LNCaP clone FGC (cell line): ENCODE results near the gene ADARB1.

Experiments
- DNase-seq: peaks from one replicate; pipeline ENCODE4 v3.0.0-alpha.2; 2011; ENCODE audit warnings: low read depth
- H3K4me3 ChIP-seq: 2 replicates; pipeline ENCODE4 v1.5.1; 2011; ENCODE audit warnings: mild to moderate bottlenecking, low read depth, low read length, control low read depth
- CTCF ChIP-seq: IDR thresholded peaks from 2 replicates; pipeline ENCODE4 v1.5.1; 2012; ENCODE audit warnings: mild to moderate bottlenecking; ENCODE audit not compliant: control insufficient read depth, insufficient read depth; ENCODE audit errors: extremely low read depth

ADARB1 gene

GRCh38 chr21:45072738-45073300 is 1.6 kb upstream of the ADARB1 start:
- peak overlapping the region; percentile 55 for H3K4me3 ChIP-seq
- no peak for TF ChIP-seq CTCF
- no peak for DNase-seq

DNA sequence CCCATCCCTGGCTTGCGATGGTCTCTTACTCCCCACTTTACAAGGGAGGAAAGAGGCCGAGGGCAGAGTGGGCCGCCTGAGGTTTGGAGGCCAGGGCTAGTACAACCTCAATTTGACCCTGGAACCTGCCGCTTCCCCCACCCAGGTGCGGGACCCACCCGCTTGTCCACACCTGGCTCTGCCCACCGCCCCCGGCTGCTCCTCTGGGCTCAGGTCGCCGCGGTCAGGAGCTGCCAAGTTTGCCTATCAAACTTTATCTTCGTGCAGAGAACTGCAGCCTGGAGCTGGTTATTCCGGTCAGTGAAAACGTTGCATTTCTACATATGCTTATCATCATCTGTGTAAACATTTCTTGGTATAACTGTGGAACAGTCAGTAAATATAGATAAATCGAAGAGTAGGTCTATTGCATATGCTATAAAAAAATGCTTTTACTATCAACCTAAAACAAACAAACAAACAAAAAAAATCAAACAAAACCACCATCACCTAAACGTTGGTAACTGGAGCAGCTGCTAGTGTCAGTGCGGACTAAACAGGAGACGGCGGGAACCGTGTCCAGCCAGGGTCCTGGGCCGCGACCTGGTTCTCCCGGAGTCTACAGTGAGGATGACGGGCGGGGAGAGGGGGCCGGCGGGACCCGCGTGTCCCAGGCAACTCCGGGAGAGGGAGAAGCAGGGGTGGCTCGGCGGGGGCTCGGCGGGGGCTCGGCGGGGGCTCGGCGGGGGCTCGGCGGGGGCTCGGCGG is 906 bp upstream of the ADARB1 start:
- H3K4me3 ChIP-seq, result peak overlapping the region; percentile 55
- peak; percentile 86 for DNase-seq
- TF ChIP-seq CTCF, result no peak

- 0 out of 2 replicates have a peak, but pooled peaks have one; percentile 7 for TF ChIP-seq CTCF
- H3K4me3 ChIP-seq, result peak overlapping the region; percentile 62
- DNase-seq, result no peak
Measured at GRCh38 chr21:45074818-45075595, 627 bp downstream of the ADARB1 start.

- TF ChIP-seq CTCF, result no peak
- DNase-seq, result no peak
- H3K4me3 ChIP-seq, result peak overlapping the region; percentile 62
Measured at GRCh38 chr21:45075596-45076244, 1.3 kb downstream of the ADARB1 start.

- TF ChIP-seq CTCF, result no peak
- DNase-seq, result no peak
- H3K4me3 ChIP-seq, result peak overlapping the region; percentile 62; the same call in 1 of the 2 replicates
Measured at GRCh38 chr21:45076245-45076711, 1.9 kb downstream of the ADARB1 start.

- H3K4me3 ChIP-seq, result no peak overlapping the region
- TF ChIP-seq CTCF, result no peak
- no peak for DNase-seq
Measured at GRCh38 chr21:45078371-45078770, 4.0 kb downstream of the ADARB1 start.
